GM06990 (cell line): ENCODE data around the gene WDR45B.

Experiments used
- DNase-seq: peaks from one replicate; pipeline ENCODE4 v3.0.0-alpha.2; 2011; ENCODE audit not compliant: insufficient read length; ENCODE audit errors: extremely low read depth
- H3K27me3 ChIP-seq: replicated peaks from 2 replicates; pipeline ENCODE4 v1.6.0; 2011; ENCODE audit warnings: low read length; ENCODE audit not compliant: control insufficient read depth, insufficient read depth
- H3K36me3 ChIP-seq: 2 replicates; pipeline ENCODE4 v1.5.1; 2011; ENCODE audit warnings: low read length; ENCODE audit not compliant: control insufficient read depth, insufficient read depth
- H3K4me3 ChIP-seq: replicated peaks from 2 replicates; pipeline ENCODE4 v1.5.1; 2011; ENCODE audit warnings: low read depth, mild to moderate bottlenecking, control low read depth, low read length
- CTCF ChIP-seq: IDR thresholded peaks from 2 replicates; pipeline ENCODE4 v1.5.1; 2011; ENCODE audit warnings: low read length, control low read depth, mild to moderate bottlenecking, inconsistent platforms; ENCODE audit not compliant: insufficient read depth, poor library complexity, severe bottlenecking

WDR45B gene

GRCh38 chr17:82596837-82597672, 51.2 kb downstream of the WDR45B start:
- no peak for TF ChIP-seq CTCF
- no peak for DNase-seq

GRCh38 chr17:82596296-82596695, 51.9 kb downstream of the WDR45B start:
- Histone ChIP-seq H3K27me3 (no peaks in the 10 kb centered on the region), H3K36me3 (peaks cover 36% of the 10 kb centered on the region), H3K4me3 (no peak overlapping the region)
- no peak for DNase-seq
- no peak for TF ChIP-seq CTCF

More at GRCh38 chr17:82596837-82597672, 51.2 kb downstream of the WDR45B start:
- peaks cover 40% of the 10 kb centered on the region for H3K36me3 ChIP-seq
- H3K27me3 ChIP-seq, result no peaks in the 10 kb centered on the region
- H3K4me3 ChIP-seq, result no peak overlapping the region

GRCh38 chr17:82595893-82596292, 52.4 kb downstream of the WDR45B start:
- no peak for DNase-seq
- no peak for TF ChIP-seq CTCF
- Histone ChIP-seq H3K27me3 (no peaks in the 10 kb centered on the region), H3K4me3 (no peak overlapping the region), H3K36me3 (peaks cover 36% of the 10 kb centered on the region)

- no peak overlapping the region for H3K4me3 ChIP-seq
- peaks cover 28% of the 10 kb centered on the region for H3K36me3 ChIP-seq
- H3K27me3 ChIP-seq, result no peaks in the 10 kb centered on the region
- TF ChIP-seq CTCF, result no peak
- no peak for DNase-seq
Observed at GRCh38 chr17:82594571-82594970, 53.7 kb downstream of the WDR45B start.

DNA sequence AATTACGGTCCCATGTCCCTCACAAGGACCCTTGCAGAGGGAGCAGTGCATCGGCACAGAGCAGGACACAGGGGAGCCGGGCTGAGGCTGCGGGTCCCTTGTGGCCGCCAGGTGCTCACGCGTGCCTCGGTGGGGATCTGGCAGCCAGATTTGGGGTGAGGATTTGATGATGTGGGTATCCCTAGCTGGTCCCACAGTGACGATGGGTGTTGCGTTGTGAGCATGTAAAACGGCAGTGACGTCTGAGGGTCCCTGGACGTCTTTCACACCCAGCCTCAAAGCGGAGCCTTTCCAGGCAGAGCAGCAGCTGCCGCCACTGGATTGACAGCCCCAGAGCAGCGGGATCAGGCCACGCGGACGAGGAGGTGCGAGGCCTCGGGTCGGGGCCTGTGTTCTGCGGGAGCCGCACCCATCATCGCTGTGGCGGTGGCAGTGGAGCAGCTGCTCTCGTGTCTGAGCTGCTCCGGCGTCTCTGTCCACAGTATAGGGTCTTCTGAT, 54.6 kb downstream of the WDR45B start:
- Histone ChIP-seq H3K36me3 (peaks cover 25% of the 10 kb centered on the region), H3K4me3 (peak overlapping the region; percentile 52), H3K27me3 (no peaks in the 10 kb centered on the region)
- no peak for DNase-seq
- no peak for TF ChIP-seq CTCF
